ENCODE measurements around the gene CPED1. TPM values are rescaled to one million over a fixed set of nuclear protein-coding genes. Genes with fewer than 3 reads are reported as not detected.
A peak's percentile ranks its signal among the peaks of the same experiment; 100 is the strongest.

CPED1 gene
- total RNA-seq (under 1 TPM; 0.09 to 0.27 TPM), polyA plus RNA-seq (not detected)

DNA sequence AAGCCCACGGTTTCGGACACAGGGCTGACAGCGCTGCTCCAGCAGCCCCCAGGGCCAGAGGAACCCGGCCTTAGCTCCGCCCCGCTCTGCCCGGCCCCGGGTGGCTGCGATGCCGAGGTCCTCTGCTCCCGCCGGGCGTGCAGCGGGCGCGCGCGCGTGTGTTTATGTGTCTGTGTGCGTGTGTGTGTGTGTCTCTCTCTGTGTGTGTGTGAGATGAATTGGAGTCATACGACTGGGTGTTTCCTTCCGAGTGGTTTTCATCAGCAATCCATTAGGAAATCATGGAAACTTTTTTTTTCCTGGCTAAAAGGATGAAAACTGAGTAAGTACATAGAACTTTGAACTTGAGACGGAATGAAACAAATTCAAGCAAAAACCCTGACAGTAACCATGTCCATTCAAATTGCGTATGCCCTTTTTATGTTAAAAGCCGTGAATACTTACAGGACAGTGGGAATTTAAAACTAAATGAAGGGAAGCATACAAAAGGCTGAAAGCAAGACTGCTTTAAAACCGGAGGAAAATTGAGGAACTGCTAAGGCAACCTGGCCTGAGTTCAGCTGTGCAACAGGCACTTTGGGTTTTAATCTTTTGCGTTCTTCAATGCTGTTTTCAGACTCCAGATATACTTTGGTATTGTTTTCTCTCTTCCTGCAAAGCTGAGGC is at the start of gene CPED1:
Gene CPED1, plus strand, starts transcription at position 121 of the 666 bp plus-strand sequence. CDS start 911 bp downstream, outside the sequence.
- DNase-seq = peak; percentile 6 to 44 (median 11)
- H3K4me3 Mint-ChIP-seq = peak within 1 kb of the TSS; percentile 46 to 80 (median 76)
- H3K9me3 Mint-ChIP-seq = no peaks in the 10 kb centered on the region
- peak within 1 kb of the TSS in 1 of 8 donors; percentile 65 for H3K27ac Mint-ChIP-seq
- H3K27me3 Mint-ChIP-seq = peaks cover 32 to 85% of the 10 kb centered on the region in 2 donors
- Histone ChIP-seq H3K9me3 (ENCODE audit: low read length) (no peaks in the 10 kb centered on the region), H3K4me3 (ENCODE audit: low read length) (peak within 1 kb of the TSS; percentile 10), H3K27ac (ENCODE audit: low read depth, low read length) (peak within 1 kb of the TSS; percentile 81), H3K4me1 (ENCODE audit: insufficient read depth, low read length) (peaks cover 14% of the 10 kb centered on the region), H3K27me3 (ENCODE audit: insufficient read depth, low read length, poor library complexity, severe bottlenecking) (peaks cover 27% of the 10 kb centered on the region), H3K36me3 (ENCODE audit: insufficient read depth, low read length) (no peaks in the 10 kb centered on the region)
- ChIA-PET CTCF (interaction anchor here (0.8 to 4.3 kb wide), 15 partner anchors 9 to 120 kb away, joined by 3 to 37 read pairs (median 5); no protein-coding TSS in a partner anchor), POLR2A (interaction anchor here (2.1 kb wide), 1 partner anchor 38 kb away, joined by 10 read pairs; the partner anchor contains the start of gene ING3)
- H3K36me3 Mint-ChIP-seq = no peaks in the 10 kb centered on the region
- peaks cover 12 to 19% (median 18%) of the 10 kb centered on the region in 3 donors for H3K4me1 Mint-ChIP-seq

DNA sequence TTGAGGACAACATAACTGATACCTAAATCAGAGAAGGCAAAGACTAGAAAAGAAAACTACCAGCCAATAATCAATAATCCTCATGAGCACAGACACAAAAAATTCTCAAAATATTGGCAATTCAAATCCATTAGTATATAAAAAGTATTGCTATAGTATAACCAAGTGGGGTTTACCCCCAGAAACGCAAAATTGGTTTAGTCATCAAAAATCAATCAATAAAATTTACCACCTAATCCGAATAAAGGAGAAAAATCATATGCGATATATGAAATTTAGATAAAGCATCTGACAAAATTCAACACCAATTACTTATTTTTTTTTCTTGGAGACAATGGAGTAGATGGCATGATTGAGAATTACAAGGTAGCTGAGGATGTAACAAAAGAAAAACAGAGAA is 49.2 kb upstream of the CPED1 start:
- Histone ChIP-seq H3K9me3 (ENCODE audit: low read length) (no peaks in the 10 kb centered on the region), H3K27me3 (ENCODE audit: insufficient read depth, low read length, poor library complexity, severe bottlenecking) (no peaks in the 10 kb centered on the region), H3K36me3 (ENCODE audit: insufficient read depth, low read length) (no peaks in the 10 kb centered on the region), H3K4me1 (ENCODE audit: insufficient read depth, low read length) (no peaks in the 10 kb centered on the region), H3K4me3 (ENCODE audit: low read length) (no peak overlapping the region), H3K27ac (ENCODE audit: low read depth, low read length) (no peak overlapping the region)
- H3K4me3 Mint-ChIP-seq = no peak overlapping the region
- no peaks in the 10 kb centered on the region for H3K4me1 Mint-ChIP-seq
- H3K27me3 Mint-ChIP-seq = peaks cover 5 to 13% of the 10 kb centered on the region in 2 donors
- no peak for DNase-seq
- no peaks in the 10 kb centered on the region for H3K9me3 Mint-ChIP-seq
- no peak overlapping the region for H3K27ac Mint-ChIP-seq
- ChIA-PET CTCF (no interaction called here), POLR2A (no interaction called here)
- no peaks in the 10 kb centered on the region for H3K36me3 Mint-ChIP-seq

DNA sequence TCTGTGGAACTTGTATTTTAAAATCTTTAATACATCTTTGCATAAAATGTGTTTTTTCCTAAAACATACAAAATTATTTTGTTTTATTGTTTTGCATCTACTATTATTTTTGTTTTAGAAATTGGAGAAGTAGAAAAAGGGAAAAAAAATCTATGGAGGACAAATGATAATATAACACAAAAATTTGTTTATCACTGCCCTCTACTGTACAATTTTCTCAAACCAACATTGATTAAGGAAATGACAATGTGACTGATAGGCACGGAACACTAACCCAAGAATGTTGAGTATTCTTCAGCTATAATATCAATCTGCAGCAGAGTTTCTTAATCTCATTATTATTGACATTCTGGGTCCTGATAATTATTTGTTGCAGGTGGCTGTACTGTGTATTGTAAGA is 47.4 kb upstream of the CPED1 start:
- Mint-ChIP-seq H3K27me3 (peaks cover 1 to 4% of the 10 kb centered on the region in 2 donors), H3K9me3 (no peaks in the 10 kb centered on the region), H3K36me3 (no peaks in the 10 kb centered on the region), H3K4me1 (no peaks in the 10 kb centered on the region), H3K4me3 (no peak overlapping the region), H3K27ac (no peak overlapping the region)
- Histone ChIP-seq H3K36me3 (ENCODE audit: insufficient read depth, low read length) (no peaks in the 10 kb centered on the region), H3K4me1 (ENCODE audit: insufficient read depth, low read length) (no peaks in the 10 kb centered on the region), H3K4me3 (ENCODE audit: low read length) (no peak overlapping the region), H3K27me3 (ENCODE audit: insufficient read depth, low read length, poor library complexity, severe bottlenecking) (no peaks in the 10 kb centered on the region), H3K27ac (ENCODE audit: low read depth, low read length) (no peak overlapping the region), H3K9me3 (ENCODE audit: low read length) (no peaks in the 10 kb centered on the region)
- CTCF ChIA-PET = no interaction called here
- POLR2A ChIA-PET = no interaction called here
- no peak for DNase-seq

DNA sequence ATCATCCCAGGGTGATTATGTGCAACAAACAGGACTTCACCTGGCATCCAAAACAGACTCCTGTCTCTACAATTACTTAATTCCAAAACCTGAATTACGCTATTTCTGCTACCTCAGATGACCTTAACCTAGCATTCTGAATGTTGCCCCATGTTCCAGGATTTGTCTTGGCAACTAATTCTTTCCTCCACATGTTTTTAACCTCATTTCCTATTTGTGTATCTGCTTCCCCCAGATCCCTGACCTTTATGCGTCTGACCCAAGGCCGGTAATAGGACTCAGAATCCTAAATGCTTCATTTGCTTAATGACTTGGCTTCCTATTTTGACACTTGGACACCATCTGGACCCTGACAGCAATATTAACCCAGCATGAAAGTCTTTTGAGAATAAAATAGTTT is 46.7 kb upstream of the CPED1 start:
- Histone ChIP-seq H3K36me3 (ENCODE audit: insufficient read depth, low read length) (no peaks in the 10 kb centered on the region), H3K4me3 (ENCODE audit: low read length) (no peak overlapping the region), H3K9me3 (ENCODE audit: low read length) (no peaks in the 10 kb centered on the region), H3K27ac (ENCODE audit: low read depth, low read length) (no peak overlapping the region), H3K27me3 (ENCODE audit: insufficient read depth, low read length, poor library complexity, severe bottlenecking) (no peaks in the 10 kb centered on the region), H3K4me1 (ENCODE audit: insufficient read depth, low read length) (no peaks in the 10 kb centered on the region)
- H3K4me3 Mint-ChIP-seq = no peak overlapping the region
- peaks cover 4 to 10% of the 10 kb centered on the region in 2 donors for H3K27me3 Mint-ChIP-seq
- no peaks in the 10 kb centered on the region for H3K9me3 Mint-ChIP-seq
- POLR2A ChIA-PET = no interaction called here
- CTCF ChIA-PET = no interaction called here
- no peaks in the 10 kb centered on the region for H3K4me1 Mint-ChIP-seq
- H3K36me3 Mint-ChIP-seq = no peaks in the 10 kb centered on the region
- peak overlapping the region in 1 of 8 donors; percentile 43 for H3K27ac Mint-ChIP-seq
- no peak for DNase-seq

DNA sequence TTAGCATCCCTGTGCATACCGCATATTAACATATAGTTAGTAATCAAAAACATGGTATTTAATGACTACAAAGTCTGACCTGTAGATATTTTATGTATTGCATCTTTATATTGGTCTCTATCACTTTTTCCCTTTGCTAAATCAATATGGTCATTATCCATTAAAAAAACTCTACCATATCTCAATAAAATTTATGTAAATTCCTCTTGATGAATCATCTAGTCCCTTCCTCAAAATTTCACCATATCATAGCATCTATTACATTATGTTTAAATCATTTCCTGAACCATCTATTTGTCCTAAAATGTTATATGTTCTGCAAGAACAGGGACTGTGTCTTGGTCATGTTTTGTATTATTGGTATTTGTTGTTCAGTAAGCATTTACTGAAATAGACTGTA is 45.6 kb upstream of the CPED1 start:
- Histone ChIP-seq H3K4me3 (ENCODE audit: low read length) (no peak overlapping the region), H3K36me3 (ENCODE audit: insufficient read depth, low read length) (no peaks in the 10 kb centered on the region), H3K4me1 (ENCODE audit: insufficient read depth, low read length) (no peaks in the 10 kb centered on the region), H3K9me3 (ENCODE audit: low read length) (no peaks in the 10 kb centered on the region), H3K27me3 (ENCODE audit: insufficient read depth, low read length, poor library complexity, severe bottlenecking) (no peaks in the 10 kb centered on the region), H3K27ac (ENCODE audit: low read depth, low read length) (no peak overlapping the region)
- no peak for DNase-seq
- H3K27me3 Mint-ChIP-seq = peaks cover 8 to 17% of the 10 kb centered on the region in 2 donors
- POLR2A ChIA-PET = no interaction called here
- no peaks in the 10 kb centered on the region for H3K4me1 Mint-ChIP-seq
- no peaks in the 10 kb centered on the region for H3K36me3 Mint-ChIP-seq
- CTCF ChIA-PET = no interaction called here
- no peak overlapping the region for H3K4me3 Mint-ChIP-seq
- no peaks in the 10 kb centered on the region for H3K9me3 Mint-ChIP-seq
- no peak overlapping the region for H3K27ac Mint-ChIP-seq

DNA sequence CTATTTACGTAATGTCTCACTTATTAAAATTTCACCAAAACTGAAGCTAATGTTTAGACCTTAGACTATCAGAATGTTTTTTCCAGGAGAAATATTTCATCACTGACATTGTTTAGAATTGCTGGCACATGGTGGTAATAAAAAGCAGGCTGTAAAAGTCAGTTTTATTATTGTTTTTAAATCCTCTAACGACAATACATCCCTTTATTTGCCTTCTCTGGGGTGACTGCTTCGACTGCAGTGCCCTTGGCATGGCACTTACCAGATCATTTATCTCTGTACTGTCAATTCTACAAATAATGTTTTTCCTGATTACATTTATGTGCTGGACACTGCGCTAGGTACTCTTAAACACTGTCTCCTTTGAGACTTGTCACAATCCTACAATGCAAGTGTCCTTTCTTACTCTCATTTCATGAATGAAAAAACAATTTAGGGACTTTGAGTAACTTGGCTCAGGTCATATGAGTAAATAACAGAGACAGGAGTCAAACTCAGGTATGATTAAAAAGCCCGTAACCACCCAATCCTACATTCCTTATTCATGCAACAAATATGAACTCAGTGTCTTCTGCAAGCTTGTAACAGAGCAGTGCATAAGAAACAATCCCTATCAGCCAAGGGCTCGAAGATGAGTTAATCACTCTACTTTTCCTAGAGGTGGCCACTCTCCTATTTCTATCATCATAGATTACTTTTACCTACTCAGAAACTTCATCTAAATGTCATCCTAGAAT is 43.5 kb upstream of the CPED1 start:
- Histone ChIP-seq H3K4me3 (ENCODE audit: low read length) (no peak overlapping the region), H3K27me3 (ENCODE audit: insufficient read depth, low read length, poor library complexity, severe bottlenecking) (no peaks in the 10 kb centered on the region), H3K9me3 (ENCODE audit: low read length) (no peaks in the 10 kb centered on the region), H3K27ac (ENCODE audit: low read depth, low read length) (no peak overlapping the region), H3K4me1 (ENCODE audit: insufficient read depth, low read length) (peaks cover 5% of the 10 kb centered on the region), H3K36me3 (ENCODE audit: insufficient read depth, low read length) (no peaks in the 10 kb centered on the region)
- ChIA-PET POLR2A (no interaction called here), CTCF (no interaction called here)
- peaks cover 8 to 17% of the 10 kb centered on the region in 2 donors for H3K27me3 Mint-ChIP-seq
- DNase-seq = no peak
- H3K4me1 Mint-ChIP-seq = peaks cover 8 to 10% (median 9%) of the 10 kb centered on the region in 3 donors
- H3K27ac Mint-ChIP-seq = peak overlapping the region in 1 of 8 donors; percentile 48
- H3K36me3 Mint-ChIP-seq = no peaks in the 10 kb centered on the region
- H3K9me3 Mint-ChIP-seq = no peaks in the 10 kb centered on the region
- H3K4me3 Mint-ChIP-seq = no peak overlapping the region

DNA sequence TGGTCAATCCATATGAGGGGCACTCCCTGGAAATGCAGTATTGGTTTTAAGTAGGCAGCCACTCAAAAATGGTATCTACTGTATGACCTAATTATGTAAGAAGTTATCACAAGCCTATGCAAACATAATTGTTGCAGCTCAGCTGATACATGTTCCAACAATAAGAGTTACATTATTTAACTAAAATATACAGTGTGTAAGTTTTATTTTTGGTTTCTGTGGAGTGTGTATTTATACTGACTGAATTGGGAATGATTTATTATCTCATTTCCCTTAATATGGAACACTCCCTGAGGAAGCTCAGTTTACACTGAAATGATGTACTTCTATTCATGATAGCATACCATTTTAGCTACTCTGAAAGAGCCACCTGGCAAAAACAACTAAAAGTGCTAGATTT is 40.5 kb upstream of the CPED1 start:
- H3K4me1 Mint-ChIP-seq = peaks cover 20 to 26% (median 22%) of the 10 kb centered on the region in 3 donors
- CTCF ChIA-PET = interaction anchor here (1.2 kb wide), 1 partner anchor 156 kb away, joined by 3 read pairs; no protein-coding TSS in a partner anchor
- peaks cover 0 to 20% (median 0%) of the 10 kb centered on the region in 3 donors for H3K36me3 Mint-ChIP-seq
- peaks cover 12 to 17% of the 10 kb centered on the region in 2 donors for H3K27me3 Mint-ChIP-seq
- H3K27me3 ChIP-seq (ENCODE audit: insufficient read depth, low read length, poor library complexity, severe bottlenecking) = no peaks in the 10 kb centered on the region
- H3K4me3 ChIP-seq (ENCODE audit: low read length) = no peak overlapping the region
- no peak for DNase-seq
- H3K4me3 Mint-ChIP-seq = peak overlapping the region in 1 of 7 donors; percentile 66
- POLR2A ChIA-PET = no interaction called here
- H3K4me1 ChIP-seq (ENCODE audit: insufficient read depth, low read length) = peaks cover 15% of the 10 kb centered on the region
- H3K27ac Mint-ChIP-seq = peak overlapping the region in 1 of 8 donors; percentile 31
- H3K9me3 Mint-ChIP-seq = no peaks in the 10 kb centered on the region
- no peak overlapping the region for H3K27ac ChIP-seq (ENCODE audit: low read depth, low read length)
- no peaks in the 10 kb centered on the region for H3K9me3 ChIP-seq (ENCODE audit: low read length)
- H3K36me3 ChIP-seq (ENCODE audit: insufficient read depth, low read length) = no peaks in the 10 kb centered on the region

DNA sequence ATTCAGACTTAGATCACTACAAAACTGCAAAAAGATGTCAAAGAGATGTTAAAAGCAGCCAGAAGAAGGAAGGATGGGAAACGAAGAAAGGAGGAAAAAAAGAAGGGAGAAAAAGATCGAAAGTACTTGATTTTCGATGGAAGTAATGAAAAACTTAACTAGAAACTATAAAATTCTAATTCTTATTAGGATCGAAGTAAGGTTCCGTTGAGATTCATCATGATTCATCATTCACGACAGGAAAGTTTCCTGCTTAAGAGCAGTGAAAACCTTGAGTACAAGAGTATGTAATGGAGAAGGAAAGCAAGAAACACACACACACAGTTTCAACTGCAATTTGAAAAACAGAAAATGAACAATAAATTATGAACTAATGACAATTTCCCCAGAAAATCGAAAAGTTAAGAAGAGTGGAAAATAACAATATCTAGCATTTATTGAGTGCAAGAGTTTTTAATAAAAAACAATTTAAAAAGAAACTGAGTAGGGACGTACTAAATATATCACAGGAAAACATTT is 39.1 kb upstream of the CPED1 start:
- peaks cover 0 to 34% (median 0%) of the 10 kb centered on the region in 3 donors for H3K36me3 Mint-ChIP-seq
- no peaks in the 10 kb centered on the region for H3K27me3 ChIP-seq (ENCODE audit: insufficient read depth, low read length, poor library complexity, severe bottlenecking)
- H3K4me3 Mint-ChIP-seq = peak overlapping the region; percentile 90 to 99 (median 97)
- H3K27ac ChIP-seq (ENCODE audit: low read depth, low read length) = peak overlapping the region; percentile 94
- H3K9me3 Mint-ChIP-seq = no peaks in the 10 kb centered on the region
- ChIA-PET CTCF (no interaction called here), POLR2A (no interaction called here)
- no peaks in the 10 kb centered on the region for H3K36me3 ChIP-seq (ENCODE audit: insufficient read depth, low read length)
- H3K4me1 Mint-ChIP-seq = peaks cover 20 to 32% (median 22%) of the 10 kb centered on the region in 3 donors
- H3K4me3 ChIP-seq (ENCODE audit: low read length) = peak overlapping the region; percentile 95
- H3K4me1 ChIP-seq (ENCODE audit: insufficient read depth, low read length) = peaks cover 15% of the 10 kb centered on the region
- peaks cover 12 to 14% of the 10 kb centered on the region in 2 donors for H3K27me3 Mint-ChIP-seq
- peak overlapping the region in 6 of 8 donors; percentile 97 to 100 (median 99) for H3K27ac Mint-ChIP-seq
- no peak for DNase-seq
- no peaks in the 10 kb centered on the region for H3K9me3 ChIP-seq (ENCODE audit: low read length)

All from CD8-positive, alpha-beta memory T cell (primary cell).